Measurements from ENCODE around the gene MOV10L1.

DNA sequence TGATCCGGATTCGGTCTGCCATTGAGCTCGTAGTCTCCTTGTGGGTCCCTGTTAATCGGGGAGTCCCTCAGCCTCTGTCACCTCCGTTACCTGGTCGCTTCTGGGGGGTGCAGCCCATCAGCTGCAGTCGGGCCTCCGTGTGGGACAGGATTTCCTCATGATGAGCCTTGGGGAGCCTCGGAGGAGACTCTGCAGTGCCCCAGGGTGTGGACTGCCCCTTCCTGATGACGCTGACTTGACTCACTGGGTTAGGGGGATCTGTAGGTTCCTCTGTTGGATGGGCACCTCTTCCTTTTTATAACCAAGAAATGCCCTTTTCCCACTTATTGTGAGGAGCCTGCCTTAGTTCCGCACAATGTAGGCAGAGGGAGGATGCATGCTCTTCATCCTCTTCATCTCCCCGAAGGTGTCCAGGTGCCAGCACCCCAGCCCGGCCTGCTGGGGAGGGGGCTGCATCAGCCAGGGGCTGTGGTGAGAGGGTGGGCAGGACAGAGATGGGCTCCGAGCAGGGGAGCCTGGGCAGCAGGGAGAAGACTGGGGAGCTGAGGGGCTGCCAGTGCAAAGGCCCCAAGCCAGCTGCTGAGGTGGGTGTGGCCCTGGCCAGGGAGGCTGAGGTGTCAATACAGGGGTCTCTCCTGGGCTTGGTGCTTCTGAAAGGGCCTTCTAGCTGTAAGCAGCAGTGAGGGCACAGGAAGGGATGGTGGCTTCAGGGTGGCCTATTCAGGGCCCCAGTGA is 18.2 kb upstream of the MOV10L1 start:
- TF ChIP-seq, protein P1, sequence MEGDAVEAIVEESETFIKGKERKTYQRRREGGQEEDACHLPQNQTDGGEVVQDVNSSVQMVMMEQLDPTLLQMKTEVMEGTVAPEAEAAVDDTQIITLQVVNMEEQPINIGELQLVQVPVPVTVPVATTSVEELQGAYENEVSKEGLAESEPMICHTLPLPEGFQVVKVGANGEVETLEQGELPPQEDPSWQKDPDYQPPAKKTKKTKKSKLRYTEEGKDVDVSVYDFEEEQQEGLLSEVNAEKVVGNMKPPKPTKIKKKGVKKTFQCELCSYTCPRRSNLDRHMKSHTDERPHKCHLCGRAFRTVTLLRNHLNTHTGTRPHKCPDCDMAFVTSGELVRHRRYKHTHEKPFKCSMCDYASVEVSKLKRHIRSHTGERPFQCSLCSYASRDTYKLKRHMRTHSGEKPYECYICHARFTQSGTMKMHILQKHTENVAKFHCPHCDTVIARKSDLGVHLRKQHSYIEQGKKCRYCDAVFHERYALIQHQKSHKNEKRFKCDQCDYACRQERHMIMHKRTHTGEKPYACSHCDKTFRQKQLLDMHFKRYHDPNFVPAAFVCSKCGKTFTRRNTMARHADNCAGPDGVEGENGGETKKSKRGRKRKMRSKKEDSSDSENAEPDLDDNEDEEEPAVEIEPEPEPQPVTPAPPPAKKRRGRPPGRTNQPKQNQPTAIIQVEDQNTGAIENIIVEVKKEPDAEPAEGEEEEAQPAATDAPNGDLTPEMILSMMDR (conservative IDR thresholded peaks at IDR 0.05; ENCODE audit: low read depth, low read length): no peak
- no peak for TF ChIP-seq EZH2 (IDR thresholded peaks at IDR 0.05; ENCODE audit: borderline replicate concordance, low read depth, low read length, poor library complexity, severe bottlenecking)
